HG03469 (cell line): ENCODE data around the gene ATP6V1A.
A peak's percentile ranks its signal among the peaks of the same experiment; 100 is the strongest.

Experiments
- ATAC-seq: cut with Tn5 transposase; IDR thresholded peaks from one replicate; pipeline ENCODE4 v1.9.1; 2021; ENCODE audit warnings: mild to moderate bottlenecking, moderate library complexity, moderate number of reproducible peaks; ENCODE audit not compliant: unreplicated experiment

ATP6V1A gene

DNA sequence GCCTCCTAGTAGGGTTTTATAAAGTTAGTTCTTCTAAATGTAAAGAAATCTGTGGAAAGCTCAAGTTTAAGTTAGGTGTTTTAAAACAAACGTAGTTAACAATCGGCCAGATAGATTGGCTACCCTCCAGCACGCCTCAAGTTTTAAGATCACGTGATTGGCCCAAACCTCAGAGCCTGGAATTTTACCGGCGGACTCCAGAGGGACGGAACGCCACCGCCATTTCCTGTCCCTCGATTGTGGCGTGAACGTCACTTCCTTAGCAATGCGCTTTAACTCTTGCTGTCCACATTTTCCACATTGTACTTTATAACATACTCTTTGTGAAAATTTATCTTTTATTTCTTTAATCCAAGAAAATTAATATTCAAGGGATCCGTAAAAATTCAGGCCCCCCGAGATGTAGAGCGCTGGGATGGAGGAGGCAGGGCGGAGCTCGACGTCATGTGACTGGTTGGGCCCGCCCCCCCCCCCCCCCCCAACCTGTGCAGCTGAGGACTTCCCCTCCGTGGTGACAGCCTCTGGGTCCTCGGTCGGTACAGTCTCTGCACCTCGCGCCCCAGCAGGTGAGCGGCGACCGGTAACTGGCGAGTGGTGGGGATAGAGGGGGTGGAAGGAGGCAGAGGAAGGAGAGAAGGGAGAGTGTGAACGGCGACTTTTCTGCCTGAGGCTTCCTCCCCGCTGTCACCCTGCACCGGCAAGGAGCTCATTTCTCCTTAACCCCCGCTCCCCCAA is at the start of gene ATP6V1A:
ATP6V1A (plus strand) TSS at position 488 of the 735 bp plus-strand sequence. CDS start 31,719 bp downstream, outside the sequence.
- ATAC-seq = peak; percentile 18

DNA sequence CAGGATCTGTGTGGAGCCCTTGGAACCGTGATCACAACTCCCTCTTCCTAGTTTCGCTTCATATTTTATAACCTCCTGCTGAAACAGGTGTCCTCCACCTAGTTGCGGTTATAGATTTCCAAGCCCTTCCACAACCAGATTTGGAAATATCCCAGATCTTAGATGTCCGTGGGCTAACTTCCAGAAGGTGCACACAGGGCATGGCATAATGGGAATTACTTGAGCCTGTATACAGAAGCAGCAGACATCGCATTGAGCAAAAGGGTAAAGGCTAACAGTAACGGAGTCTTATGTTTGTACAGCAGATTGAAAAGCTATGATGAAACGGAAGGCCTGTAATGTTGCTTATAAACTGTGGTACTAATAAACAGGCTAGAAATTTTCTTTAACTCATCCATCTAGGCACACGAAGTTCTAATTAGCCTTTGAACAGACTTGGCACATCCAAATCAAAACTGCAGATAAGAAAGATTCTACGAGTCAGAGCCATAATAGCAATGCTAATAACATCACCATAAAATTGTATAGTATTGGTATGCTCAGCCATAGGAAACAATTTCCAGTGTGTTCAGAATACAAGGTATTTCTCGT is 49.2 kb upstream of the ATP6V1A start:
- no peak for ATAC-seq

DNA sequence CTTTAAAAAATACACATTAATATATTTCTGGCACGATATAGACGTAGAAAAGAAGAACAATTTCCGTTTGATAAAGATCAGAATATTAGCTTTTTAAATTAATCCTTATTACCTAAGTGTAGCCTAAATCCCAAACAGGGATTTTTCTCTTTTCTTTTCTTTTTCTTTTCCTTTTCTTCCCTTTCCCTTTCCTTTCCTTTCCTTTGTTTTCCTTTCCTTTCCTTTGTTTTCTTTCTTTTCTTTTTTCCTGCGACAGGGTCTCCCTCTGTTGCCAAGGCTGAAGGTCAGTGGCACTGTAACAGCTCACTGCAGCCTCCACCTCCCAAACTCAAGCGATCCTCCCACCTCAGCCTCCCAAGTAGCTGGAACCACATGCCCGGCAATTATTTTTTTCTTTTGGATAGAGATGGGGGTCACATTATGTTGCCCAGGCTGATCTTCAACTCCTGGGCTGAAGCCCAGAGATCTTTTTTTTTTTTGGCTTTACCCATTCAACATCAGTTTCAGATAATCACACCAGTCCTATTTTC is 48.6 kb upstream of the ATP6V1A start:
- no peak for ATAC-seq

DNA sequence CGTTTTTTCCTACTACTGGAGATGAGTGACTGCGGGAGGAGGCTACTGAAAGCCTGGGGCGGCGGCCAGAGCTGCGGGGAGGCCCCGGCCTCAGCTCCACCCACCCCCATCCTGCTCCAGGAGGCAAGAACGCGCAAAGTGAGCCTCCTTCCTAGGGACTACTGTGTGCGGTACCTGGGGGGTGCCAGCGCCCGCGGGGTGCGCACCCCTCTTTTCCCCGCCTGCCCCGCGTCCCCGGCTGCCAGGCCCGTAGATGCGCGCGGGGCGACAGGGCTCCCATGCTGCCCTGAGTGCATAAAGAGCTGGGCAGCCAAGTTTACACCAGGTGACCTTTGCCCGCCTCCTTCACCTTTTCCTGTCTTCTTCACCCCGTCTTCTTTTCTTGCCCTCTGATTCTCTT is 47.9 kb upstream of the ATP6V1A start:
- no peak for ATAC-seq

DNA sequence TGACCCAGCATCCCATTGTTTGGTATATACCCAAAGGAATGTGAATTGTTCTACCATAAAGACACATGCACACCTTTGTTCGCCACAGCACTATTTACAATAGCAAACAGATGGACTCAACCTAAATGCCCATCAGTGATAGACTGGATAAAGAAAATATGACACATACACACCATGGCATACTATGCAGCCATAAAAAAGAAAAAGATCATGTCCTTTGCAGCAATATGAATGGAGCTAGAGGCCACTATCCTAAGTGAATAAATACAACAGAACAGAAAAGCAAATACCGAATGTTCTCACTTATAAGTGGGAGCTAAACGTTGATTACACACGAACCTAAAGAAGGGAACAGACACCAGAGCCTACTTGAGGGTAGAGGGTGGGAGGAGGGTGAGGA is 39.0 kb upstream of the ATP6V1A start:
- ATAC-seq = no peak

DNA sequence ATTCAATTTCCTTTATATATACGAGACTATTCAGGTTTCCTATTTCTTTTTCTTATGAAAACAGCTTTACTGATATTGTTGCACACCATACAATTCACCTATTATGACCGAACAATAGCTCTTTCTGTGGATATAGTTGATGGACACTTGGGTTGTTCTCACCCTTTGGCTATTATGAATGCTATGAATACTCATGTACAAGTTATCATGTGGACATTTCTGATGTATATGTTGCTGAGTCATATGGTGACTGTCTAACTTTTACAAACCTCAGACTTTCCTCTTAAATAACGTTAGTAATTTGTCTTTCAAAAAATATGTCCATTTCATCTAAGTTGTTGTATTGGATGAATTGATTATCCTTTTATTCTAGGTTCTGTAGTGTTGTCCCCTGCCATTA is 34.7 kb upstream of the ATP6V1A start:
- ATAC-seq = no peak

DNA sequence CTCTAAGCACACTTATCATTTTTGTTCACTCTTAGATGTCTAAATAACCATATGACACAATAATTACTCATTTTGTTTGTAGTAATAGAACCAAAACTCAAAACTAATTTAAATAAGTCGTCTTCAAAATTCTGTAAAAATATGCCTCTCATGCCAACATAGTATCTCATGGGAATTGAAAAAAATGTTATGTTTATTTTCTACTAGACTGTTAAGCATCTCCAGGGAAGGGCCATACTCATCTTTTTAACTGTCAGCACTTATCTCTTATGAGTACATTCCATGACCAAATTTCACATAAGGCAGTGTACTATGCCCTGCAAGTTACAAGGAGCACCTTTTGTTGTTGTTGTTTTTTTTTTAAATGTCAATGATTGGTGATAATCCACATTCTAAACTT is 32.1 kb upstream of the ATP6V1A start:
- no peak for ATAC-seq

DNA sequence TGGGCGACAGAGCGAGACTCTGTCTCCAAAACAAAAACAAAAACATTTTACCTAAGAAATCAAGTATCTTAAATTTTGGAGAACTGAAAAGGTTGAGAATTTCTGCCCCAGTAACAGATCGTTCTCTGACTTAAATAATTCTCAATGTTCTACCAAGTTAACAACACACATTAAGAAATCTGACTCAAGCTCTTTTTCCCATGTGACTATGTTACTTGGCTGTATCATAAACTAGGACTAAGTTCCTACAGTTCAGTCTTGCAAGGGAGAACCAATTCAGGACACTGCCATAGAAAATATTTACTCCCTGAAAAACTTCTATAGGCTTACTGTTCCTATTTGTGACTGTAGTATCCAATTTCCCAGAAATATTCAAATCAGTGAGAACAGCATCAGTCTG is 29.5 kb upstream of the ATP6V1A start:
- ATAC-seq = no peak

DNA sequence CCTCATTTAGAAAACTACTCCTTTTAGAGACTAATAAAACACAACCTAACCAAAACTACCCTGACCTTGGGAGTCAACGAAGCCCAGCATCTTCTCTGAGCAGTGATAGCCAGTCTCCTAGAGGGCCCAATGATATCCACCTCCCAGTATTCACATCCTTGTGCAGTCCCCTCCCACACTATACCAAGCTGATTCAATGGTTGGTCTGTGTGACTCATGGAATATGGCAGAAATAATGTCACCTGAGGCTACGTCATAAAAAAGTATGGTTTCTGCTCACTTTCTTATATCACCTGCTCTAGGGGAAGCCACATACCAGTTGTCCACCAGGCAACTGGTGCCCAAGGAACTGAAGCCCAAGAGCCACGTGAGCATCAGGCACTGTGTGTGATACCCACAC is 29.0 kb upstream of the ATP6V1A start:
- ATAC-seq = no peak

DNA sequence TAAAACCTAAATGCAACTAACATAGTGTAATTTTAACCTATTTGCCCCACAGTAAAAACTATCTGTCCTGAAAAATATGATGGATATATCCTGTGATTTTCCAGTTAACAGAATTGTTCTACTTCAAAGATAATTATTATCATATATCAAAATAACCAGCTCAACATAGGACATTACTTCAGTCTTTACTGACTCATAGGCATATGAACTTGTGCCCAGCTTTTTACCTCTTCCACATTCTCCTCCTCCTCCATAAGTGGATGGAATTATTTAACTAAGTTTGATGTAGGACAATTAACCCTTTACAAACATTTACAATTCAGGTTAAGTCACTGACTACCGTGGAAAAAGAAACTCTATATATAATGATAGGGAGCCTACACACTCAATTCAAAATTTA is 27.5 kb upstream of the ATP6V1A start:
- no peak for ATAC-seq

DNA sequence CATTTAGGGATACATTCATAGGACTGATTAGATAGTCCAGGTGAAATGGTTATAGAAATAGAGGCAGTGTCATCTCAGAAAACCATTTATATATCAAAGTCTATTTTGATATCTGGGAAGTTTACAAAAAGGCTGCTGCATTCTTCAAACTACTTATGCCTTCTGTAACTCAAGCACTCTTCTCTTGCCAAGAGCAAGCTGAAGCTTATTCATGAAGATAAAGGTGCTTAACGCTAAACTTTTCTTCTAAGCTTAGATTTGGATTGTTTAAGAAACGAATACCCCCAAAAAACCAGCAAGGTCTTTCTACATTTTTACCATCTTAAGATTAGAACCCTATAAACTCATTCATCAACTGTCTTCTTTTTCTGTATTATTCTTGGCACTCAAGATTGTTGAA is 27.1 kb upstream of the ATP6V1A start:
- ATAC-seq = no peak

DNA sequence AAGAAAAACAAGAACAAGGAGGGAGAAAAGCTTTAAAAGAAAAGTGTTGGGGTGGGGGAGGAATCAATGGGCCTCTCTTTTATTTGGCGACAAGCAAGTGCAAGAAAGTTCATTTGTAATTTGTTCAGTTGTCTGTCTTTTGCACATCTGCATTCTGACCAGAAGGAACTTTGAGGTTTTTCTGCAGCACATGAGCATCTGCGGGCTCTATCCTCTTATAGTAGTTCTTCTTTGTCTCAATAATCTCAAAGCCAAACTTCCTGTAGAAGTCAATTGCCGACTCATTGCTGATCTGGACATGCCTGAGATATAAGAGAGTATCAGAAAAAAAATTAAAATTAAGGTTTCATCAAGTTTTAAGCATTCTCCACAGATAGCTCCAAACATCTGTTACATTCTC is 25.2 kb upstream of the ATP6V1A start:
- ATAC-seq = no peak

DNA sequence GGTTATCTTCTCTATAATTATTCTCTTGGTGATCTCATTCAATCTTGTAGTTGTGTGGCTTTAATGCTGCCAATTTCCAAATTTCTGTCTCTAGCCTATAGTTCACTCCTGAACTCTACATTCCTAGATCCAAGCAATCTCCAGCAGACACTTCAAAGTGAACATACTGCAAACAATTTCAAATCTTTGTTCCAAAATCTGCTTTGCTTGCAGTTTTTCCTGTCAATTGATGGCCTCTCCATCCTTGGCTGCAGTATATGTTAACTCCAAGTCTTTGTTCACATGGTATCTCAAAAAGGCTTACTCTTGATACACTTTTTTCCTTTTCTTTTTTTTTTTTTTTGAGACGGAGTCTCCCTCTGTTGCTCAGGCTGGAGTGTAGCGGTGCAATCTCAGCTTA is 18.2 kb upstream of the ATP6V1A start:
- no peak for ATAC-seq

DNA sequence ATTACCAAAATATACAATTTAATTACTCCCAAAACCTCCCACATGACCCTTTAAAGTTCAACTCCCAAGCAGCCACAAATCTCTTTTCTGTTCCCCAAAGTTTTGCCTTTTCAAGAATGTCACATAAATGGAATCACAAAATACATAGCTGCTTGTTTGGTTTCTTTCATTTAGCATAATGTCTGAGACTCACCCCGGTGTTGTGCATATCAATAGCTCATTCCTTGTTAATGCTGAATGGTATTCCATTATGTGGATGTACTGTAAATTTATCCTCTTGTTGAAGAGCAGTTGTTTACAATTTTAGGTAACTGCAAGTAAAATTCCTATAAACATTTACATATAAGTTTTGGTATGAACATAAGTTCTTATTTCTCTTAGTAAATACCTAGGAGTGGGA is 16.3 kb upstream of the ATP6V1A start:
- ATAC-seq = no peak

DNA sequence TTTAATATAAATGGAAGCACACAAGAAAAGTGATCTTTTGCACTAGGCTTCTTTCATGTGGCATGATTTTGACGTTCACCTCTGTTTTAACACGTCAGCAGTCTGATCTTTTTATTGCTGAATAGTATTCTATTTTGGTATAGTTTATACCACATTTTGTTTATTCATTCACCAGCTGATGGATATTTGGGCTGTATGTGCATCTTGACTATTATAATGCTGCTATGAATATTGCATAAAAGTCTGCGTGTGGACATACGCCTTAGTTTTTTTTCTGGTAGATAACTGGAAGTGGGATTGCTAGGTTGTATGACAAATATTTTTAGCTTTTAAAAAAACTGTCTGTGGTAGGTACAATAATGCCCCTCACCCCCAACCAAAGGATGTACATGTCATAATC is 15.1 kb upstream of the ATP6V1A start:
- no peak for ATAC-seq

DNA sequence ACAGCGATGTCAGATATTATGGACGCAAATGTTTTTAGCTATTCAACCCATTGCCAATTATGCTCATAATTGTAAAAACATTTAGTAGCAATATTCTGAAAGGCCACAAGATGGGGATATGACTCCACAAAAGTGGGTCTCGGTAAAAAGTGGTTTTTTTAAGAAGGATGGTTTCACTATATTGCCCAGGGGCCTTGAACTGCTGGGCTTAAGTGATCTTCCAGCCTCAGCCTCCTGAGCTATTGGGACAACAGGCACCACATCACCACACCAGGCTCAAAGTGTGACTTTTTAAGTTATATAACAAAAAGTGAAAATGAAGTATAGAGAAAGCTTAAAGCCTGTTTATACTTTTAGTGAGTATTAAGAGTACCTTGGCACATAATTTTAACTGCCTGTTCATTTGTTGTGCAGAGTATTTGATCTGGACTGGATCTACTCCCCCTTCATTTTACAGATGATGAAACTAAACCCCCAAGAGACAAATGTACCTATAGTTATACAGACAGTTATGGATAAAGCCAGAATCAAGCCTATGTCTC is 10.2 kb upstream of the ATP6V1A start:
- ATAC-seq = peak; percentile 54

DNA sequence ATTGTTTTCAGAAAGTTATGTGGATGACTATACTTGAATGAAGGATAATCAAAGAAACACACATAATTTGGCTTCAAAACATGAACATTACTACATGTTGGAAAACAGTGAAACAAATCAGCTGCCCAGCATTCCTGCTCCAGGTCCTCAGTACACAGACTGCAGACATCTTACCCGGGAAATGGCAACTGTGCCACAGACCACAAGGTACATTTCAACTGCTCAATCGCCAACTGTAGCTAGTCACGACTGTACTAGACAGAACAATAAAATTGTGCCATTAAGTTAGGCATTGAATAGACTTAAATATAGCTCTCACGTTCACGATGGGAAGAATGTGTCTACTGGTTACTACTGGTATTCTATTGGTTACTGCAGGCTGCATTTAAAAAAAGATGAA is 5.7 kb upstream of the ATP6V1A start:
- ATAC-seq = no peak

DNA sequence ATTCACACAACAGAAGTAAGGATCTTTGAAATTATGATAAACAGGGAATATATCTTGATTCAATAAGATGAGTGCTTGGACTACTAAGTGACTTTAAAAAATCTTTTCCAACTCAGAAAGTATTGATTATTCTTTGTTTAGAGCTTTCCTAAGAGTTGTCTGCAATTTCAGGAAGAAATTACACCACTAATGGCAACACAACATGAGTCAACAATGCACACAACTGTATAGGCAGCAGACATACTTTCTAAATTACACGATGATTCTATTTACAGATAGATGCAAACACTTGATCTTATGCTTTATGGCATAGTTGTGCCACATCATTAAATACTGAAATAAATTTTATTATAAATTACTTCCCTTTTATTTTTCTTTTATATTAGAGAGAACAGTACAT is 5.2 kb upstream of the ATP6V1A start:
- no peak for ATAC-seq

DNA sequence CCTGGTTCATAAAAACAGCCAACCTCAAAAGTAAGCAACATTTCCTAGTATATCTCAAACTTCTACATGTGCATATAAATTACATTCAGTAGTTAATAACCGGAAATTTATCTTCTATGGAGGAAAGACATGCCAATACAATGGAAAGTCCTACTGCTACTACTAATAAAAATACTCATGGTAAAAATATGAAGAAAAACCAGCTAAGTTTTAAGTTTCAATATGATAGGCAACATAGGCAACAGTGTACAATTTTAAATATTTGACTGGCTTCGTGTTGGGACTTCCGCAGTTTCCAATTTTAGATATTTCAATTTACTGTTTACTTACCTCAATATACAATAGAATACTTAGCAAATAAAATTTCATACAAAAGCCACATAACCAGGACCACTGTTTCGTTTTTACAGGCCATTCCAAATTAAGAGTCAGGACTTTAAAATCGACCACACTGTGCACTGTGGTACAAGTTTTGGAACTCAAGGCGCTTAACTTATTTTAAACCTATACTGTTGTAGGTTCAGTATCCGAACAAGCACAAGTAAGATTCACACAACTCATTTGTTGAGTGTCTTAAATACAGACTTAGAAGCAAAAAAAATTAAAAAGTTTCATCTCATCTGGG is 3.7 kb upstream of the ATP6V1A start:
- ATAC-seq = no peak

DNA sequence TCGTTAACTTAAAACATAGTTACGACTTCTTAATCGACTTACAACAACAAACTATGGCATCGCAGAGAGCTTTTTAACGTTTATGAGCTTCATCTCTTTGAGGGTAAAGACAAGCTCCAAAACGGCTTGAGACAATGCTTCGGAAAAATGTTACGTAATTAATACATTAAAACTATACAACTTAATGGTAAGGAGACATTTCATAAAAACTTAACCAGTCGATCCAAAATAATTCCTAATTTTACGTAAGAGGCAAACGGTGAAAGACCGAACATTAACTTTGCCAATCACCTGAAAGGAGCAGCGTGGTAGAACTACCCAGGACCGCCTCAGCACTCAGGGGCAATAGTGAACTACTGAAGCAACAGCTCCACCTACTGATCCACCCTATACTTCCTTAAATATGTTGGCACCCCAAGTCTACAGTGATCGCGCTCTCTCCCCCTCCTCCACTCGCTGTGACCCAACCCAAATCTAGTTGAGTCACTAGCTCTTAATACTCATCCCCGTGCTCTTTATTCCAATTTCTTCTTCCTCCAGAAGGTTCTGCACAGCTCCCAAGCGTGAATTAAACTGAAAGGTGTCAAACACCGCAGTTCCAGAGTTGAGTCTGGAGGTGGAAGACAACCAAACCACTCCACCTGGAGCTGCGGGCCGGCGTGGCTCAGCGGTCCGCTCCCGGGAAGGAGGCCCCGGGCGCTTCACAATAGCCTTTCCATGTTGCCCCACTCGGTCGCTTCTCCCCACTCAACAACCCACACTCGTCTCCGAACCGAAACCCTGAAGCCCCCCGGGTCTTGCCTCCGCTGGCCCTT is 1.7 kb upstream of the ATP6V1A start:
- ATAC-seq = peak; percentile 46
